ENCODE measurements around the gene FCHSD1.
A peak's percentile ranks its signal among the peaks of the same experiment; 100 is the strongest.
"Not testable (repeated sequence)": the region's sequence is repeated elsewhere in the genome, so short reads cannot be mapped to it uniquely, and the experiment has no call there.

FCHSD1 gene

GRCh38 chr5:141615991-141616720 lies 35.1 kb downstream of the FCHSD1 start:
- DNase-seq: no peak

- no peak for DNase-seq
These were observed 37.9 kb downstream of the FCHSD1 start for GRCh38 chr5:141613344-141613743.

GRCh38 chr5:141611289-141611688 lies 39.9 kb downstream of the FCHSD1 start:
- no peak for DNase-seq

GRCh38 chr5:141609921-141610320 lies 41.3 kb downstream of the FCHSD1 start:
- DNase-seq: not testable (repeated sequence)

GRCh38 chr5:141609044-141609443 lies 42.2 kb downstream of the FCHSD1 start:
- no peak for DNase-seq

GRCh38 chr5:141608557-141608956 lies 42.7 kb downstream of the FCHSD1 start:
- DNase-seq: no peak

- no peak for DNase-seq
These were observed 43.2 kb downstream of the FCHSD1 start for GRCh38 chr5:141608046-141608445.

GRCh38 chr5:141605523-141606277 lies 45.5 kb downstream of the FCHSD1 start:
- DNase-seq: peak; percentile 9

GRCh38 chr5:141603923-141604717 lies 47.1 kb downstream of the FCHSD1 start:
- no peak for DNase-seq

- DNase-seq: no peak
These were observed 48.6 kb downstream of the FCHSD1 start for GRCh38 chr5:141602606-141603005.

- DNase-seq: no peak
These were observed 52.5 kb downstream of the FCHSD1 start for GRCh38 chr5:141598391-141599345.

- no peak for DNase-seq
These were observed 53.4 kb downstream of the FCHSD1 start for GRCh38 chr5:141597814-141598213.

- no peak for DNase-seq
These were observed 53.8 kb downstream of the FCHSD1 start for GRCh38 chr5:141597394-141597793.

- DNase-seq: no peak
These were observed 54.4 kb downstream of the FCHSD1 start for GRCh38 chr5:141596867-141597266.

- DNase-seq: no peak
These were observed 61.1 kb downstream of the FCHSD1 start for GRCh38 chr5:141590127-141590526.
